ENCODE results near the gene NAPG. TPM values are rescaled to one million over a fixed set of nuclear protein-coding genes. Genes with fewer than 3 reads are reported as not detected.
"Not testable (repeated sequence)": the region's sequence is repeated elsewhere in the genome, so short reads cannot be mapped to it uniquely, and the experiment has no call there.

Gene NAPG
- 25.0 and 28.7 TPM in 2 replicates for polyA plus RNA-seq (2014; cell fraction: cytosol; rRNA removed)
- polyA plus RNA-seq (2014; cell fraction: nucleus; rRNA removed): 29.9 TPM in 2 replicates

- DNase-seq (ENCODE audit: low spot score): peak; percentile 91
Measured at GRCh38 chr18:10525697-10526560, at the start of gene NAPG. Gene NAPG (plus strand): TSS chr18:10526027. CDS start chr18:10526103, 76 bp downstream.

GRCh38 chr18:10476338-10476791 lies 49.5 kb upstream of the NAPG start:
- peak; percentile 18 for DNase-seq (ENCODE audit: low spot score)

- no peak for DNase-seq (ENCODE audit: low spot score)
Measured at GRCh38 chr18:10477121-10477862, 48.5 kb upstream of the NAPG start.

- no peak for DNase-seq (ENCODE audit: low spot score)
Measured at GRCh38 chr18:10477863-10478260, 48.0 kb upstream of the NAPG start.

GRCh38 chr18:10481831-10482230 lies 44.0 kb upstream of the NAPG start:
- no peak for DNase-seq (ENCODE audit: low spot score)

GRCh38 chr18:10482363-10482984 lies 43.4 kb upstream of the NAPG start:
- DNase-seq (ENCODE audit: low spot score): no peak

- no peak for DNase-seq (ENCODE audit: low spot score)
Measured at GRCh38 chr18:10482985-10483949, 42.6 kb upstream of the NAPG start.

- DNase-seq (ENCODE audit: low spot score): no peak
Measured at GRCh38 chr18:10485475-10485874, 40.4 kb upstream of the NAPG start.

DNA sequence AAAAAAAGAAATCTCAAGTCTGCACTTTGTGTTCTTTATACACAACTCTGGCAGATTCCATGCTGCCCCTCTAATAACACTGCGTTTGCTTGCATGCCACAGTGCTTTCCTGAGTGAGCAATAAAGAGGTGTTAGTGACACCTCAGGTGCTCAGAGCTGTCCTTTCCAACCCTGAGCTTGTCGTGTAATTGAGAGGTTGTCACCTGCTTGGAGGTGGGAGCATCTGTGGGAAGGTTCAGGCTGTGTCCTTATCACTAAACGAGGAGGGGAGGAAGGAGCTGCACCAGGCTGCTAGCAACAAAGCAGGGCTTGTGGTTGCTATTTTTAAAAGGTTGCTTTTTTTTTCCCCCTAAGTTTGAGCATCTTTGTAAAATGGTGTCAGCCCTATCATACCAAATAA lies 39.5 kb upstream of the NAPG start:
- no peak for DNase-seq (ENCODE audit: low spot score)

- DNase-seq (ENCODE audit: low spot score): no peak
Measured at GRCh38 chr18:10487154-10487553, 38.7 kb upstream of the NAPG start.

DNA sequence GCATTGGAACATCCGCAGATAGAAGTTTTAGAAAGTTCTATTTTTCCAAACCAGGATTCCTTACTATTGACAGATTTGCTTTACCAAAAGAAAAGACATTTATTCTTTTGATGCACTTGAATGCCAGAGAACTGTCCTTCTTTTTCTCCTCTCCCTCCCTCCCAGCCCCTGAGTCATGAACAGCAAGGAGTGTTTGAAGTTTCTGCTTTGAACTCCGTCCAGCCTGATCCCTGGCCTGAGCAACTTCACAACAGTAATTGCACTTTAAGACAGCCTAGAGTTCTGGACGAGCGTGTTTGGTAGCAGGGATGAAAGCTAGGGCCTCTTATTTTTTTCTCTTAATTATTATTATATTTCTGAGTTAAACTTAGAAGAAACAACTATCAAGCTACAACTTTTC lies 37.8 kb upstream of the NAPG start:
- DNase-seq (ENCODE audit: low spot score): no peak

- DNase-seq (ENCODE audit: low spot score): peak; percentile 30
Measured at GRCh38 chr18:10490401-10491165, 35.2 kb upstream of the NAPG start.

DNA sequence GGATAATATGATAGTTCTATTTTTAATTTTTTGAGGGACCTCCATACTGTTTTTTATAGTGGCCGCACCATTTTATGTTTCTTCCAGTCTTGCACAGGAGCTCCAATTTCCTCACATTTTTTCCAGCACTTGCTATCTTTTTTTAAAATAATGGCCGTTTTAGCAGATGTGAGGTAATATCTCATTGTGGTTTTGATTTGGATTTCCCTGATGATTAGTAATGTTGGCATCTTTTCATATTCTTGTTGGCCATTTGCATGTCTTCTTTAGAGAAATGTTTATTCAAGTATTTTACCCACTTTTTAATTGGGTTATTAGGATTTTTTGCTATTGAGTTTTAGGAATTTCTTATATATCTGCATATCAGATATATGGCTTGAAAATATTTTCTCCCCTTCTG lies 29.9 kb upstream of the NAPG start:
- no peak for DNase-seq (ENCODE audit: low spot score)

- DNase-seq (ENCODE audit: low spot score): no peak
Measured at GRCh38 chr18:10497206-10497749, 28.5 kb upstream of the NAPG start.

GRCh38 chr18:10499230-10499629 lies 26.6 kb upstream of the NAPG start:
- no peak for DNase-seq (ENCODE audit: low spot score)

DNA sequence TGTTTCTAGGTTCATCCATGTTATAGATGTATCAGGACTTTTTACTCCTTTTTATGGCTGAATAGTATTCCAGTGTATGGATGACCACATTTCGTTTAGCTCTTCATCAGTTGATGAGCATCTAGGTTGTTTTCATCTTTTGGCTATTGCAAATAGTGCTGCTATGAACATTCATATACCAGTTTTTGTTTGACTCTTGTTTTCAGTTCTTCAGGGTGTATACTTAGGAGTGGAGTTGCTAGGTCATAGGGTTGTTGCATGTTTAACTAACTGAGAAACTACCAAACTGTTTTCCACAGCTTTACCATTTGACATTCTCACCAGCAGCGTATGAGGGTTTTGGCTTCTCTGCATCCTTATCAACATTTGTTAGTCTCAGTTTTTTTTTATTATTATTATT lies 25.8 kb upstream of the NAPG start:
- no peak for DNase-seq (ENCODE audit: low spot score)

DNA sequence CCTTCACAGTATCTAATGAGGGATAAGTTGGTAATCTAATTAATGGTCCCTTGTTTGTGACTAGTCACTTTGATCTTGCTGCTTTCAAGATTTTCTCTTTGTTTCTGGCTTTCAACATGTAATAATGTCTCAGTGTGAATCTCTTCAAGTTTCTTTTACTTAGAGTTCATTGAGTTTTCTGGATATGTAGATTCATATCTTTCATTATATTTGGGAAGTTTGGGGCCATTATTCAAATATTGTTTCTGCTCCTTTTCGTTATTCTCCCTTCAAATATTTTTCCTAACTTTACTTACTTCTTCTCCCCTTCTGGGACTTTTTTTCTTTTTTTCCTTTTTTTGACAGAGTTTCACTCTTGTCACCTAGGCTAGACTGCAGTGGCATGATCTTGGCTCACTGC lies 21.1 kb upstream of the NAPG start:
- no peak for DNase-seq (ENCODE audit: low spot score)

- DNase-seq (ENCODE audit: low spot score): not testable (repeated sequence)
Measured at GRCh38 chr18:10505892-10506291, 19.9 kb upstream of the NAPG start.

DNA sequence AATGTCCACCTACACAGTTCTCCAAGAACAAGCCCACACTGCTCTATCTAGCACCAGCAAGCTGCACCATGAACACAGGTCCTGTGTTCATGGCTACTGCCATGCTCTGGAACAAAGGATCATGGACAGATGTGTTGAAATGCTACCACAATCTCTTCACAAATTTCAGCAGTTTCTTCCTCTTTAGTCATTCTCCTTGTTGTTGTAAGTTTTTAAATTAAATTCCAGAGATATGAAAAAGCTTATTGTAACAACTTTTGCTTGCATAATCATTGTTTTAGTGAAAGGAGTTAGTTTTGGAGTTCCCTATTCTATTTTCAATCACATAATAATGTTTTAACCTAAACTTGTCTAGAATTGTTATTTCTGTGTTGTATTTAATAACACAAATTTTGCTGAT lies 17.2 kb upstream of the NAPG start:
- no peak for DNase-seq (ENCODE audit: low spot score)

DNA sequence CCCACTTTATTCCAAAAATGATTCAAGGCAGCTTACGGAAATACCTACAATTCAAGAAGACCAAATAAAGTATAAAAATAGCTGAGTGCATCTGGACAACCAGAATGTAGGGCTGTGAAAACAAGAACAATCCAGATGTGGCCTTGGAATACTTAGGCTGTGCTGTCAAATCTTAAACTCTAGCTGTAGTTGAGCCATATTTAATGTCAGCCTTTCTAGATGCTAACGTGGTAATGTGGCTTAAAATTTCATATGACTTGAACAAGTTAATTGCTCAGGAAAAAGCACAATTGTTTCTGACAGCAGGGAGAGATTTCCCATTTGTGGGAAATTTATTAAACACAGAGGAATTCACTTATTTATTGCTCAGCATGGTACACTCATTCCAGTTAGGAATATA lies 14.6 kb upstream of the NAPG start:
- DNase-seq (ENCODE audit: low spot score): no peak

Data from SK-N-DZ (cell line).